GM13976 (cell line): ENCODE results near the gene EYS.

Experiments used
- DNase-seq: peaks from one replicate; pipeline ENCODE4 v3.0.0; 2012; ENCODE audit warnings: low spot score
- in situ Hi-C: fragments of 300-500 bp; cut with MboI; formaldehyde crosslinking; loops from one replicate; pipeline ENCODE4 v1.12.0; 2022; ENCODE audit warnings: low sequenced_read_pairs, mixed read lengths, inconsistent platforms; ENCODE audit not compliant: unreplicated experiment
- TF ChIP-seq, protein P1 (sequence below): IDR thresholded peaks from 2 replicates; pipeline ENCODE4 v1.5.1; 2012; ENCODE audit warnings: borderline replicate concordance, mild to moderate bottlenecking; ENCODE audit not compliant: insufficient read depth; ENCODE audit errors: extremely low read depth, missing control alignments, control extremely low read depth

The EYS gene

GRCh38 chr6:63676412-63677114, 2030.5 kb downstream of the EYS start:
- DNase-seq, result no peak
- TF ChIP-seq, protein P1, sequence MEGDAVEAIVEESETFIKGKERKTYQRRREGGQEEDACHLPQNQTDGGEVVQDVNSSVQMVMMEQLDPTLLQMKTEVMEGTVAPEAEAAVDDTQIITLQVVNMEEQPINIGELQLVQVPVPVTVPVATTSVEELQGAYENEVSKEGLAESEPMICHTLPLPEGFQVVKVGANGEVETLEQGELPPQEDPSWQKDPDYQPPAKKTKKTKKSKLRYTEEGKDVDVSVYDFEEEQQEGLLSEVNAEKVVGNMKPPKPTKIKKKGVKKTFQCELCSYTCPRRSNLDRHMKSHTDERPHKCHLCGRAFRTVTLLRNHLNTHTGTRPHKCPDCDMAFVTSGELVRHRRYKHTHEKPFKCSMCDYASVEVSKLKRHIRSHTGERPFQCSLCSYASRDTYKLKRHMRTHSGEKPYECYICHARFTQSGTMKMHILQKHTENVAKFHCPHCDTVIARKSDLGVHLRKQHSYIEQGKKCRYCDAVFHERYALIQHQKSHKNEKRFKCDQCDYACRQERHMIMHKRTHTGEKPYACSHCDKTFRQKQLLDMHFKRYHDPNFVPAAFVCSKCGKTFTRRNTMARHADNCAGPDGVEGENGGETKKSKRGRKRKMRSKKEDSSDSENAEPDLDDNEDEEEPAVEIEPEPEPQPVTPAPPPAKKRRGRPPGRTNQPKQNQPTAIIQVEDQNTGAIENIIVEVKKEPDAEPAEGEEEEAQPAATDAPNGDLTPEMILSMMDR, result no peak
- in situ Hi-C loops, result no loop called here

- TF ChIP-seq, protein P1, result no peak
- no peak for DNase-seq
- in situ Hi-C loops, result no loop called here
Measured at GRCh38 chr6:63675138-63675537, 2031.9 kb downstream of the EYS start.

DNA sequence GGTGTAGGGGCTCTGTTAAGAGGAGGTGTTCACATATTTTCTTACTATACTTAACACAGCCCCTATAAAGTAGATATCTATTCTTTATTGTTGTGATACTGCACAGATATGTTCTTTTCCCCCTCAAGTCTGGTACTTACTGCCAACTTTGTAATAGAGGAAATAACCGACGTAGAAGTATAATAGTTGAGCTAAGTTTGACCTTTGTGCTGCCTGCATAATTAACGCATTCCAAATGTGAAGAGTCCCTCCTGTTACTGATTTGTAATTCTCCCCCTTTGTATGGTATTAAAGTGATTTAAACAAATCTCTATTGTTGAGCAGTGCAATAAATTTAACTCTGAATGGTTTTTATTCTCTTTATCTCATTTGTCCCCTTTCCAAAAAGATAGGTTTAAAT, 2032.4 kb downstream of the EYS start:
- DNase-seq, result no peak
- in situ Hi-C loops, result no loop called here
- TF ChIP-seq, protein P1, result no peak

GRCh38 chr6:63673692-63674091, 2033.3 kb downstream of the EYS start:
- in situ Hi-C loops, result no loop called here
- DNase-seq, result no peak
- TF ChIP-seq, protein P1, result no peak

DNA sequence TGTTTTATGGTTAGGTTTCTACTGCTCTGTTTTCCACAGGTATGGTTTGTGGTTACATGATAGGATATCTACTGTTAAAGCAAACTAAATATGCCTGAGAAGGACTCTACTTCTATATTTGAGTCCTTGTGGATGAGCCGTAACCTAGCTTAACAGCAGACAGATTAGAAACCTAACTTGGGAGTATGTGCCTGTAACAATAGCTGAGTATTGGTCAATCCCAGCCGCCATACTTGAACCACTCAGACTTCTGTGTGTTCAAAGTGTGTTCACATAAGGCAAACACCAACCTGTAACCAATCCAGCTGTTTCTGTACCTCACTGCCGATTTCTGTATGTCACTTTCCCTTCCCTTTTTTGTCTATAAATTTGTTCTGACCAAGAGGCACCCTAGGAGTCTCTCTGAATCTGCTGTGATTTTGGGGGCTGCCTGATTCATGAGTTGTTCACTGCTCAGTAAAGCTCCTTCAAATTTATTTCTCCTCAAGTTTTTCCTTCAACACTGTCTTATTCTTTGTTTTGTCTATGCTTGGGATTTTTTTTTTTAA, 2034.4 kb downstream of the EYS start:
- in situ Hi-C loops, result no loop called here

DNA sequence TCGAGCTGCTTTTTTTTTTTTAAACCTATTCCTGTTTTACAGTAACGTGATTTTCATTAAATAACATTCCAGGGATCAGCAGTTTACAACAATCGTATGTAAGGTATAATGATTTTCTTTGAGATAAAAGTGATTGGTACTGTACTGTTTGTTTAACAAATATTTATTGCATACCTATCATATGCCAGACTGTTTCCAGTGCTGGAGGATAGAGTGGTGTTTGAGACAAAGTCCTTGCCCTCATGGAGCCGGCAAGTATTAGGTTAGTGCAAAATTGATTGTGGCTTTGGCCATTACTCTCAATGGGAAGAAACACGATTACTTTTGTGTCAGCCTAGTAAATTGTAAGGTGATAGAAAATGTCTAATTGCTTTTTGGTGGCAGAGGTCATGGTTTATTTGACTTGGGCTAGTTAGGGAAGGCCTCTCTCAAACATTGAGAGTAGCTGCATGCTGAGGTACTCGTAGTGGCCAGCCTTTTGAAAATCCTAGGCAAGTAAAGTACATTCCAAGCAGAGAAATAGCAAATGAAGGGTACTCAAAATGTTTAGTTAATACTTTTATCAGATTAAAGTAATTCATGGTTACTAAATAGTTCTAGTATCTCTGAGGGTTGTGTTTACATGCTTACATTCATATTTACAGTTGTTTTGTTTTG, 2035.8 kb downstream of the EYS start:
- in situ Hi-C loops, result no loop called here
- TF ChIP-seq, protein P1, result no peak
- DNase-seq, result no peak

More for the DNA sequence above, 2034.4 kb downstream of the EYS start:
- no peak for DNase-seq
- TF ChIP-seq, protein P1, result no peak
